DMS153 treated with DMSO at 0.1 percent for 48 hours (cell line): ENCODE data around the gene CASP1.

Experiments used
- DNase-seq: peaks from one replicate; lab custom pipeline; 2025; ENCODE audit not compliant: unreplicated experiment; lab: John Stamatoyannopoulos, UW

The CASP1 gene

DNA sequence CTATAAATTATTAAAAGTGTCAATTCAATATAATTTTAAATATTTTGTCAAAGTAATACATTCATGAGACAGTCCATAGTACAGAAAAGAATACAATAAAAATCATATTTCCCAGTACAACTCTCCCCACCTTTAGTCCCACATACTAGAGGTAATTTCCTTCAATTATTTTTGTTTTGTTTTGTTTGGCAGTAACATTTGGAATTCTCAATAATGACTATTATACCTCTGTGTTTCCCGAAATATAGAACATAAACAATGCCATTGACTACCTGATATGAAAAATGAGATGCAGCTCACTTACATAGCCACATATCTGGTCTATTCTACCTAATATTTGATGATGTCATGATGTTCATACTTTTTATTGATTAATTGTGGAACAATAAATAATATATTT, 42.2 kb downstream of the CASP1 start:
- DNase-seq = no peak

DNA sequence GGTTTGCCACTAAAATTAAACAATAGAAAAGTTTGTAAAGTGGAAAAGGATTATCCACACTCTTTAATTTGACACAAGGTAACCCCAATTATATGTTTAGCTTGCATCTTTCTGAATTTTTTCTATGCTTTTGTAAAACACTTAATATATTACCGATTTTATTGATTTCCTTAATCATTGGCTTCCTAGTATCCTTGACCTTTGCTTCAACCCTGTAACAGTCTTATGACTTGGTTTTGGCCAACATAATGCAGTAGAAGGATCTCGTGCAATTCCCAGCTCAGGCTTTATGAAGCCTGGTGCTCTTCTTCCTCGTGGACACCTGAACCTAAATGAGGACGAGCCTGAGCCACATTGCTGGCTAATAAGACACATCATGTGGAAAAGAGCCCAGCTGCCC, 43.0 kb downstream of the CASP1 start:
- DNase-seq = no peak

DNA sequence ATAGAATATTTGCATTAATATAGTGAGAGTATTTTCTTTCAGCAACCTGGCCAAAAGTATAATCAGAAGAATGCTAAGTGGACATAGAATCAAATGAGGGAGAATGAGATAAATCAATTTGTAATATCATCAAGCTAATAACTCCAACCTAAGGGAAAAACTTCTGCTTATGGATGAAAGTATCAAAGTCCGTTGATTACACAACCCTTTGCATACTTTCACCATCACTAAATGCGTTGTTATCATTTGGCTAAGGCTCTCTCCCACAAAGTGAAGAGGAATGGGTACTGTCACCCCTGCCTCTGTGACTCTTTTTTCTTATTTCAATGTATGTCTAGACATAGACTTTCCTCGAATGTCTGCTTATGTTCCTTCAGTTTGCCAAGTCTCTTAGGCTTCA, 50.1 kb downstream of the CASP1 start:
- no peak for DNase-seq

DNA sequence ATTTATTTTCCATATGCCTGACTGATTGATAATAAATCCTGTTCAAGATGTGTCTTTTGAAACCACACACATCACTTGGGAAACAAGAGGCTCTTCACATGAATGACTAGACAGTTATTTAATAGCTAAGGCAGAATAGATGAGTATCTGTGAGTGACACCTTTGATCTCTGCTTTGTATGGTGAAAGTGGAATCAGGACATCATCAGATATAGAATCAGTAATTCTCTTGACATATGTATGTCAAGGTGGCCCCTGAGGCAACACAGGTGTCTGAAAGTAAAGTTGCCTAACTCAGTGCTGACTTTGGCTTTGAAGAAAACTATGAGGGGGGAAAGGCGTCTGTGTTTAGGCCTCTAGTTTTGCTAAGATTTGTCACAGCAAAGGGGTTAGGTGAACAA, 55.1 kb downstream of the CASP1 start:
- no peak for DNase-seq
